ENCODE results near the gene NAPG.

GRCh38 chr18:10546557-10547300 is 20.9 kb downstream of the NAPG start:
- TF ChIP-seq YY1 (IDR thresholded peaks at IDR 0.05) (no peak), CTCF (IDR thresholded peaks at IDR 0.05; ENCODE audit: low read depth, low read length, missing input control) (no peak), RAD21 (IDR thresholded peaks at IDR 0.05) (no peak), TAF1 (conservative IDR thresholded peaks at IDR 0.05) (no peak), REST (IDR thresholded peaks at IDR 0.05) (no peak)
